Subcutaneous abdominal adipose tissue (tissue), 5 donors: ENCODE measurements around the gene FOXQ1.
A peak's percentile ranks its signal among the peaks of the same experiment; 100 is the strongest.

Source experiments
- H3K27ac ChIP-seq: one replicate; pipeline ENCODE4 v1.7.0; 2013; ENCODE audit warnings: low read depth, mild to moderate bottlenecking, inconsistent platforms, low read length, moderate library complexity
- H3K27me3 ChIP-seq, 5 donors: one replicate each; pipeline ENCODE4 v1.7.0; 2013; ENCODE audit warnings: low read length in 5 of 5, inconsistent platforms in 1 of 5; ENCODE audit not compliant: control insufficient read depth in 5 of 5, insufficient read depth in 4 of 5
- H3K36me3 ChIP-seq, 5 donors: one replicate each; pipeline ENCODE4 v1.7.0; 2013; ENCODE audit warnings: low read length in 5 of 5; ENCODE audit not compliant: control insufficient read depth in 5 of 5, insufficient read depth in 5 of 5
- H3K4me1 ChIP-seq, 5 donors: one replicate each; pipeline ENCODE4 v1.7.0; 2013; ENCODE audit warnings: low read length in 5 of 5, mild to moderate bottlenecking in 3 of 5, moderate library complexity in 1 of 5; ENCODE audit not compliant: control insufficient read depth in 5 of 5, insufficient read depth in 5 of 5
- H3K4me3 ChIP-seq, 5 donors: one replicate each; pipeline ENCODE4 v1.7.0; 2013; ENCODE audit warnings: low read length in 5 of 5, low read depth in 1 of 5
- H3K9ac ChIP-seq, 5 donors: one replicate each; pipeline ENCODE4 v1.7.0; 2013; ENCODE audit warnings: low read length in 5 of 5, mild to moderate bottlenecking in 4 of 5, moderate library complexity in 3 of 5
- H3K9me3 ChIP-seq, 5 donors: one replicate each; pipeline ENCODE4 v1.7.0; 2013; ENCODE audit warnings: low read length in 5 of 5; ENCODE audit not compliant: control insufficient read depth in 5 of 5
- donor health status: healthy.
- donor health status: healthy.
- donor health status: healthy.
- donor health status: healthy.
- donor health status: healthy.

Gene FOXQ1

GRCh38 chr6:1312203-1312472 is 240 bp downstream of the FOXQ1 start:
- Histone ChIP-seq H3K27ac (no peak overlapping the region), H3K36me3 (no peaks in the 10 kb centered on the region), H3K9me3 (no peaks in the 10 kb centered on the region), H3K4me3 (peak overlapping the region in 3 of 5 donors; percentile 43 to 57 (median 56)), H3K27me3 (peaks cover 30 to 53% (median 48%) of the 10 kb centered on the region in 5 donors), H3K9ac (no peak overlapping the region), H3K4me1 (peaks cover 4 to 34% (median 32%) of the 10 kb centered on the region in 5 donors)

- peak overlapping the region in 3 of 5 donors; percentile 43 to 57 (median 56) for H3K4me3 ChIP-seq
- H3K27me3 ChIP-seq, result peaks cover 30 to 53% (median 46%) of the 10 kb centered on the region in 5 donors
- H3K9ac ChIP-seq, result no peak overlapping the region
- no peaks in the 10 kb centered on the region for H3K36me3 ChIP-seq
- no peaks in the 10 kb centered on the region for H3K9me3 ChIP-seq
- no peak overlapping the region for H3K27ac ChIP-seq
- H3K4me1 ChIP-seq, result peaks cover 4 to 34% (median 32%) of the 10 kb centered on the region in 5 donors
Measured at GRCh38 chr6:1312473-1313367, 822 bp downstream of the FOXQ1 start.

- Histone ChIP-seq H3K9ac (no peak overlapping the region), H3K4me1 (peaks cover 4 to 34% (median 32%) of the 10 kb centered on the region in 5 donors), H3K27me3 (peaks cover 30 to 53% (median 46%) of the 10 kb centered on the region in 5 donors), H3K36me3 (no peaks in the 10 kb centered on the region), H3K9me3 (no peaks in the 10 kb centered on the region), H3K4me3 (no peak overlapping the region), H3K27ac (no peak overlapping the region)
Measured at GRCh38 chr6:1313384-1313766, 1.5 kb downstream of the FOXQ1 start.

GRCh38 chr6:1313767-1314503 is 2.0 kb downstream of the FOXQ1 start:
- Histone ChIP-seq H3K4me1 (peaks cover 4 to 34% (median 32%) of the 10 kb centered on the region in 5 donors), H3K27ac (no peak overlapping the region), H3K9me3 (no peaks in the 10 kb centered on the region), H3K4me3 (no peak overlapping the region), H3K36me3 (no peaks in the 10 kb centered on the region), H3K27me3 (peaks cover 30 to 53% (median 46%) of the 10 kb centered on the region in 5 donors), H3K9ac (no peak overlapping the region)

- H3K27me3 ChIP-seq, result peaks cover 30 to 53% (median 44%) of the 10 kb centered on the region in 5 donors
- H3K4me1 ChIP-seq, result peaks cover 4 to 34% (median 32%) of the 10 kb centered on the region in 5 donors
- no peak overlapping the region for H3K27ac ChIP-seq
- no peaks in the 10 kb centered on the region for H3K36me3 ChIP-seq
- H3K9me3 ChIP-seq, result no peaks in the 10 kb centered on the region
- no peak overlapping the region for H3K9ac ChIP-seq
- H3K4me3 ChIP-seq, result no peak overlapping the region
Measured at GRCh38 chr6:1314617-1315016, 2.7 kb downstream of the FOXQ1 start.

- no peak overlapping the region for H3K9ac ChIP-seq
- peaks cover 30 to 47% (median 39%) of the 10 kb centered on the region in 5 donors for H3K27me3 ChIP-seq
- peaks cover 4 to 34% (median 32%) of the 10 kb centered on the region in 5 donors for H3K4me1 ChIP-seq
- H3K4me3 ChIP-seq, result no peak overlapping the region
- H3K27ac ChIP-seq, result no peak overlapping the region
- H3K36me3 ChIP-seq, result no peaks in the 10 kb centered on the region
- no peaks in the 10 kb centered on the region for H3K9me3 ChIP-seq
Measured at GRCh38 chr6:1315201-1315559, 3.3 kb downstream of the FOXQ1 start.

- no peaks in the 10 kb centered on the region for H3K9me3 ChIP-seq
- H3K36me3 ChIP-seq, result no peaks in the 10 kb centered on the region
- H3K4me1 ChIP-seq, result peaks cover 4 to 32% (median 30%) of the 10 kb centered on the region in 5 donors
- H3K27ac ChIP-seq, result no peak overlapping the region
- peaks cover 26 to 45% (median 34%) of the 10 kb centered on the region in 5 donors for H3K27me3 ChIP-seq
- no peak overlapping the region for H3K9ac ChIP-seq
- H3K4me3 ChIP-seq, result peak overlapping the region in 4 of 5 donors; percentile 56 to 69 (median 61)
Measured at GRCh38 chr6:1315560-1316386, 3.9 kb downstream of the FOXQ1 start.

- Histone ChIP-seq H3K9ac (peak overlapping the region in 1 of 5 donors; percentile 59), H3K4me3 (peak overlapping the region in 4 of 5 donors; percentile 56 to 69 (median 61)), H3K4me1 (peaks cover 0 to 25% (median 23%) of the 10 kb centered on the region in 5 donors), H3K27ac (no peak overlapping the region), H3K36me3 (no peaks in the 10 kb centered on the region), H3K9me3 (no peaks in the 10 kb centered on the region), H3K27me3 (peaks cover 19 to 37% (median 27%) of the 10 kb centered on the region in 5 donors)
Measured at GRCh38 chr6:1316489-1316971, 4.6 kb downstream of the FOXQ1 start.

- Histone ChIP-seq H3K9ac (no peak overlapping the region), H3K4me1 (peaks cover 0 to 23% (median 19%) of the 10 kb centered on the region in 5 donors), H3K36me3 (no peaks in the 10 kb centered on the region), H3K27ac (no peak overlapping the region), H3K4me3 (no peak overlapping the region), H3K9me3 (no peaks in the 10 kb centered on the region), H3K27me3 (peaks cover 17 to 30% (median 22%) of the 10 kb centered on the region in 5 donors)
Measured at GRCh38 chr6:1317302-1317815, 5.5 kb downstream of the FOXQ1 start.
